GM19438 (cell line): ENCODE measurements around the gene KAZALD1.

Experiments used
- ATAC-seq: cut with Tn5 transposase; IDR thresholded peaks from one replicate; pipeline ENCODE4 v1.9.1; 2021; ENCODE audit warnings: low read depth; ENCODE audit not compliant: unreplicated experiment

Gene KAZALD1

GRCh38 chr10:101065481-101066145, 3.8 kb downstream of the KAZALD1 start:
- no peak for ATAC-seq

- ATAC-seq = peak; percentile 41
Observed at GRCh38 chr10:101066146-101066895, 4.5 kb downstream of the KAZALD1 start.

- ATAC-seq = no peak
Observed at GRCh38 chr10:101066896-101067355, 5.1 kb downstream of the KAZALD1 start.

GRCh38 chr10:101067356-101068083, 5.7 kb downstream of the KAZALD1 start:
- peak; percentile 54 for ATAC-seq

GRCh38 chr10:101069441-101069840, 7.7 kb downstream of the KAZALD1 start:
- ATAC-seq = no peak

DNA sequence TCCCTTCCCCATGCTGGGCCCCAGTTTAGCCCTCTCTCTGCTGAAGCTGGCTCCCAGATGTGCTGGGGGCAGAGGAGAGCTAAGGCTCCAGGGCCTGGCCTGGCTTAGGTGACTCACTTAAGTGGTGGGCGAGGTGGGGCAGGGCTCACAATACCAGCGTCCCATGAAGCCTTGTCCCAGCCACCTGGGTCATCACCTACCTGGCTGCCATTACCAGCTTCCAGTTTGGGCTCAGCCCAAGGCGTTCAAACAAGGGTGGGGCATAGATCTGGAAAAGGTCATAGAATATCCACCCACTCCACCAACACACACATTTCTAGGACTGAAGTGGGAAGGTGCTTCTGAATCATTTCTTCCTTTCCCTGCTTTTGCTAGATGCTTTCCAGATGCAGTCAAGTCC, 8.3 kb downstream of the KAZALD1 start:
- ATAC-seq = no peak

GRCh38 chr10:101071267-101071884, 9.6 kb downstream of the KAZALD1 start:
- ATAC-seq = no peak

- no peak for ATAC-seq
Observed at GRCh38 chr10:101071885-101072433, 10.2 kb downstream of the KAZALD1 start.

GRCh38 chr10:101072923-101073322, 11.1 kb downstream of the KAZALD1 start:
- no peak for ATAC-seq

DNA sequence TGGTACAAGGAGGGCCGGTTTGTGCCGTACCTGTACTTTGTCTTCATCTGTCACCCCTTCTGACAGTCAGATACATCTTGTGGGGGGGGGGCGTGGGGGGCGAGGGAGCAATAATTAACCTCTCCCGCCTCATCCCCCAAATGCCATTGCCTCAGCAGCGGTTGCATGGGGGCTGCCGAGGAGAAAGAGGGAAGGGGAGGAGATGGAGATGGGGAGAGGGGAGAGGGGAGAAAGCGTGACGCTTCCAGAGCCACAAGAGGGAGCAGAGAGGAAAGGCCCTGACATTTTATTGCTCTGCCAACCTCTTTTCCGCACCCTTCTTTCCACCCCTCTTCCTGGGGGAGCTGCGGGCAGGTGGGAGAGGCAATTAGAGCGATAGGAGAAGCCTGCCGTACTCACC, 11.8 kb downstream of the KAZALD1 start:
- no peak for ATAC-seq

- no peak for ATAC-seq
Observed at GRCh38 chr10:101075775-101076174, 14.0 kb downstream of the KAZALD1 start.

GRCh38 chr10:101076630-101077029, 14.8 kb downstream of the KAZALD1 start:
- ATAC-seq = no peak

DNA sequence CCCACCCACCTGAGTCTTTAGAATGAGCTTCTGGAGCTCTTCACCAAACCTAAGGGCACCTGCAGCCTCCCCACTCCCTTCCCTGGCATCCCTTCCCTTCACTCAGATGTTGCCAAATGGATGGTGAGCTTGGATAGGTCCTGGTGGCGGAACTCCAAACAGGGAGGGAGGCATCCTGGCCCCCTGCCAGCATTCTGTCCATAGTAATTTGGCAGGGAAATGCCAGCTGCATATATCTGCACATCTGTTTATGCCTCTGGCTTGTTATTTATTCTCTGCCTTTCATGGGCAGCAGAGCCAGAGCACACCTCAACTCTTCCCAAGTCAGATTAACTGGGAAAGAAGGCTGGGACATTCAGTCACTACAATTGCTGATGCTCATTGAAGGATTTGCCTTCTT, 18.1 kb downstream of the KAZALD1 start:
- ATAC-seq = no peak

DNA sequence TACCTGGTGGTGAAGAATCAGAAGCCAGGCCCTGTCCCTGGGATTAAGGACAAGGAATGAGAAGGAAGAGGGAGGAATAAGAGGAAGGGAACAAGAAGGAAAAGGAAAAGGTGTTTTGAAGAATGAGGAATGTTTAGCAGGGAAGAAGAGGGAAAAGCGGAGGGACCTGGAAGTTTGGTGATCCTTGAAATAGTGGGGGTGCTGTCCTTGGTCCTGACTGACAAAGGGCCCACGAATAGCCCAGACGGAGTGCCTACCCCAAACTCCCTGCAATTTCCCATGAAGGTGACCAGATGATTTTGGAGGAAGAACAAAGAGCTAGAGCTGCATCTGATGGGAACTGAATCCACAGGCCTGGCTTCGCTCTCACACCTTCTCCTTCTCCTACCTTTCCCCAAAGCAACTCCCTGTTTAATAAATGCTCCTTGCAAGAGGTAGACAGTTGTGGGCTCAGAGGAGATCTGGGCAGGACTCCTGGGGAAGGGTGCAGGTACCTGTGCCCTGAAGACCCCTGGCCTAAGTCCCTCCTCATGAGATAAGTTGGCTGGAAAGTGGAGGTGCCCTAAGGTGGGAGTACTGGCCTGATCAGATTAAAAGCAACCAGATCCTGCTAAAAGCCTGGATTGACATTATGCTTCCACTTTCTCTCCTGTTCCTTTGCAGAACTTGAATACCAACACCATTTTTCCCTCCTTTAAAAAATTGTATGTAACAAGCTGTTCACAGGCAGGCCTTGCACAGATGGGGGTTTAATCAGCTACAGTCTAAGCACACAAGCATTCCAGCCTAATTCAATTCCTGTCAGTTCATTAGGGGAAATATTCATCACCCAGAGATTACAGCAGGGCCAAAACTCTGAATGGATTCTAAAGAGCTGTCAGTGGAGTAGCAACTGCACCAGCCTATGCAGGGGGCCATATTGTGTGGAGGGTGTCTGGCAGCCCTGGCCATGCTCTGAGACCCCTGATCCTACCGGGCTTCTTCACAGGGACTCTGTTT, 19.4 kb downstream of the KAZALD1 start:
- ATAC-seq = no peak

GRCh38 chr10:101085846-101086245, 24.1 kb downstream of the KAZALD1 start:
- ATAC-seq = no peak

DNA sequence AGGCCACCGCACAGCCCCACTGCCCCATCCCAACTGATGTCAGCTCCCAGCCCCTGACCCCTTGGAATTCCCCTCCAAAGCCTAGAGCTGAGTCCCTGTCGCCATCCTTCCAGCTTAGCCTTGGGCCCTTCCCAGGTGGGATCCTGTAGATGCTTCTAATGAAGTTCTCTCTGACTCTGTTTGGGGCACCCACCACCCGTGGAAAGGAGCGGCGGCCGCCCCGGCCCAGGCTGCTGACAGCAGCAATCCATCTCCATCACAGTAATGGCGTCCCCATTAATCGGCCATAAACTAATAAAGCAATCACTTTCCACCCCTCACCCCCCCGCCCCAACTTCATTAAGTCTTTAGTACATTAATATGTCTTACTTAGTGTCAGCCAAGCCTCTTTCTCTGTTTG, 25.6 kb downstream of the KAZALD1 start:
- no peak for ATAC-seq

- no peak for ATAC-seq
Observed at GRCh38 chr10:101087965-101088364, 26.2 kb downstream of the KAZALD1 start.

GRCh38 chr10:101089520-101090299, 27.9 kb downstream of the KAZALD1 start:
- ATAC-seq = no peak

GRCh38 chr10:101090597-101090996, 28.8 kb downstream of the KAZALD1 start:
- no peak for ATAC-seq
